Neural cell (in vitro differentiated cells): ENCODE measurements around the gene FOXRED1.

Experiments used
- MXI1 ChIP-seq: fragments of 450-650 bp; conservative IDR thresholded peaks from 2 replicates; pipeline ENCODE4 v1.6.1; 2014; ENCODE audit warnings: antibody characterized with exemption, mild to moderate bottlenecking; ENCODE audit not compliant: poor library complexity, severe bottlenecking
- TF ChIP-seq, protein P1 (sequence below): fragments of 450-650 bp; IDR thresholded peaks from 2 replicates; pipeline ENCODE4 v1.5.1; 2014; ENCODE audit warnings: antibody characterized with exemption, mild to moderate bottlenecking, moderate library complexity; ENCODE audit not compliant: poor library complexity, severe bottlenecking

DNA sequence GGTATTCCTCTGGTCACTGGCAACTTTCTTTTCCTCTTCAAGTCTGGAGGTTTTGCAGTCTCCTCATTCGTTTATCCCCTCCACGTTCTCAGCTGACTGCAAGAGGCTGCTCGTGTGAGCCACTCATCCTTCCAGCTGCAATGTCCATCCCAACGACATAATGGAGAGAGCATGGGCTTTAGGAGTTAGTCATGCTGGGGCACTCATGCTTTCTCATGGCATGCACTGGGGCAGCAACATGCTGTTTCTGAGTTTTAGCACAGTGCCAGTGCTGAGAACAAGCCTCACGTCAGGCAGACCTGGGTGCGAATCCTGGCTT is 42.0 kb downstream of the FOXRED1 start:
- TF ChIP-seq, protein P1, sequence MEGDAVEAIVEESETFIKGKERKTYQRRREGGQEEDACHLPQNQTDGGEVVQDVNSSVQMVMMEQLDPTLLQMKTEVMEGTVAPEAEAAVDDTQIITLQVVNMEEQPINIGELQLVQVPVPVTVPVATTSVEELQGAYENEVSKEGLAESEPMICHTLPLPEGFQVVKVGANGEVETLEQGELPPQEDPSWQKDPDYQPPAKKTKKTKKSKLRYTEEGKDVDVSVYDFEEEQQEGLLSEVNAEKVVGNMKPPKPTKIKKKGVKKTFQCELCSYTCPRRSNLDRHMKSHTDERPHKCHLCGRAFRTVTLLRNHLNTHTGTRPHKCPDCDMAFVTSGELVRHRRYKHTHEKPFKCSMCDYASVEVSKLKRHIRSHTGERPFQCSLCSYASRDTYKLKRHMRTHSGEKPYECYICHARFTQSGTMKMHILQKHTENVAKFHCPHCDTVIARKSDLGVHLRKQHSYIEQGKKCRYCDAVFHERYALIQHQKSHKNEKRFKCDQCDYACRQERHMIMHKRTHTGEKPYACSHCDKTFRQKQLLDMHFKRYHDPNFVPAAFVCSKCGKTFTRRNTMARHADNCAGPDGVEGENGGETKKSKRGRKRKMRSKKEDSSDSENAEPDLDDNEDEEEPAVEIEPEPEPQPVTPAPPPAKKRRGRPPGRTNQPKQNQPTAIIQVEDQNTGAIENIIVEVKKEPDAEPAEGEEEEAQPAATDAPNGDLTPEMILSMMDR = no peak
- TF ChIP-seq MXI1 = no peak
